Measurements from ENCODE around the gene LVRN.
"Not testable (repeated sequence)": the region's sequence is repeated elsewhere in the genome, so short reads cannot be mapped to it uniquely, and the experiment has no call there.

Gene LVRN, protein sequence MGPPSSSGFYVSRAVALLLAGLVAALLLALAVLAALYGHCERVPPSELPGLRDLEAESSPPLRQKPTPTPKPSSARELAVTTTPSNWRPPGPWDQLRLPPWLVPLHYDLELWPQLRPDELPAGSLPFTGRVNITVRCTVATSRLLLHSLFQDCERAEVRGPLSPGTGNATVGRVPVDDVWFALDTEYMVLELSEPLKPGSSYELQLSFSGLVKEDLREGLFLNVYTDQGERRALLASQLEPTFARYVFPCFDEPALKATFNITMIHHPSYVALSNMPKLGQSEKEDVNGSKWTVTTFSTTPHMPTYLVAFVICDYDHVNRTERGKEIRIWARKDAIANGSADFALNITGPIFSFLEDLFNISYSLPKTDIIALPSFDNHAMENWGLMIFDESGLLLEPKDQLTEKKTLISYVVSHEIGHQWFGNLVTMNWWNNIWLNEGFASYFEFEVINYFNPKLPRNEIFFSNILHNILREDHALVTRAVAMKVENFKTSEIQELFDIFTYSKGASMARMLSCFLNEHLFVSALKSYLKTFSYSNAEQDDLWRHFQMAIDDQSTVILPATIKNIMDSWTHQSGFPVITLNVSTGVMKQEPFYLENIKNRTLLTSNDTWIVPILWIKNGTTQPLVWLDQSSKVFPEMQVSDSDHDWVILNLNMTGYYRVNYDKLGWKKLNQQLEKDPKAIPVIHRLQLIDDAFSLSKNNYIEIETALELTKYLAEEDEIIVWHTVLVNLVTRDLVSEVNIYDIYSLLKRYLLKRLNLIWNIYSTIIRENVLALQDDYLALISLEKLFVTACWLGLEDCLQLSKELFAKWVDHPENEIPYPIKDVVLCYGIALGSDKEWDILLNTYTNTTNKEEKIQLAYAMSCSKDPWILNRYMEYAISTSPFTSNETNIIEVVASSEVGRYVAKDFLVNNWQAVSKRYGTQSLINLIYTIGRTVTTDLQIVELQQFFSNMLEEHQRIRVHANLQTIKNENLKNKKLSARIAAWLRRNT

DNA sequence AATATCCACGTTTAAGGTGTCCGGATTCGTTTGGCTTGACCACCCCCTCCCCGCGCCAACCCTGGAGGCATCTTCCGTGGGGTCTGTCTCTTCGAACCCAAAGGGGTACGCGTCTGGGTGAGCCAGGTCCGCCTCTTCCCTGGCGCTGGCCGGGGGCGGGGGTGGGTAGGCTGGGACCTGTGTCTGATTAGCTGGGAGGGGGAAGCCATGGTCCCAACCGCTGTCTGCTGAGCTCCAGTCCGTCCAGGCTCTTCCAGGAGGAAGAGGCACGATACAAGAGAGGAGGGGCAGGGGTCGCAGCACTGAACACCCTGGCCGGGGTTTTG lies at the start of gene LVRN:
Gene LVRN (plus strand): TSS at position 237 of the 326 bp plus-strand sequence. CDS start 143 bp downstream, outside the sequence.
- DNase-seq, result no peak

DNA sequence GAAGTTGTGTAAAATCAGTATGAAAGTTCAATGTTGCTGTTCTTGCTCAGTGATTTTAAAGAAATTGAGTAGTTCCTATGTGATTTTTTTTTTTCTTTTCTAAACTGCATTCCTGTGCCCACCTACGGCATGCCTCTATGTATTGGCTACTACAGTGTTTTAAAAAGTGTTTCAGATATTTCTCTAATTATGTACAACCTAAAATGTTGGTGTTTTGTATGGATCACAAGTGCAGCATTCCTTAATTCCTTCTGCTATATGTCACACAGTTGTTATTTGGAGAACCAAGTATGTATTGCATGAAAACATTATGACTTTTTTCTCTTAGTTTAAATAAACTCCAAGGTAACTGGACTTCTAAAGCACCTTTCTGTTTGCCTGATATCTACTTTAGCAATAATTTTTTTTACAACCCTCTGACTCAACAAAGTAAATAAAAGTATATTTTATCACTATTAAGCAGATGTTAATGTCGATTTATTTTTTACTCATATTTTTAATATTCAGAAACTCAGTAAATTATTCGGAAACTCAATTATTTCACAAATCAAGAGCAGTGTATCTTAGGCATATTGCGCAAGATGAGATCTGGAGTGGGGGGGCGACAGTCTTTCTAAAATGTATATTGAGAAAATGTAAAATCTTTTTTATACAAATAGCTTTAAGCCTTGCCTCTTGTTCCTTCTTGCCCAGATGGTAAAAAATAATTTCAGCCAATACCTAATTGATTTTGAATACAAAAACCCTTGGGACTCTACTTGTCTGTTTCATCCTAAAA lies 48.5 kb upstream of the LVRN start:
- not testable (repeated sequence) for DNase-seq

DNA sequence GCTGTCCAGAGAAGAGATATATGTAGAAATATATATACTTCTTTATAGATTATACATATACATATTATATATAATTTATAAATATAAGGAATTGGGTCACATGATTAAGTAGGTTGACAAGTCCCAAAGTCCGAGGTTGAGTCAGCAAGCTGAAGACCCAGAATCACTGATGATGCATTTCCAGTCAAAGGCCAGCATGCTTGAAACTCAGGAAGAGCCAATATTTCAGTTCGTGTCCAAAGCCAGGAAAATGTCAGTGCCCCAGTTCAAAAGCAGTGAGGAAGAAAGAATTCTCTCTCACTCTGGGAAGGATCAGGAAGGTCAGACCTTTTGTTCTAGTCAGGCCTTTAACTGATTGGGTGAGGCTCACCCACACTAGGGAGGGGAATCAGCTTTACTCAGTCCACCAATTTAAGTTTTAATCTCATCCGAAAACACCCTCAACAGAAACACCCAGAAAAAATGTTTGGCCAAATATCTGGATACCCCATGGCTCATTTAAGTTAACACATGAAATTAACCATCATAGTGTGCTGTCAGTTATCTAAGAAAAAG lies 42.0 kb upstream of the LVRN start:
- no peak for DNase-seq

DNA sequence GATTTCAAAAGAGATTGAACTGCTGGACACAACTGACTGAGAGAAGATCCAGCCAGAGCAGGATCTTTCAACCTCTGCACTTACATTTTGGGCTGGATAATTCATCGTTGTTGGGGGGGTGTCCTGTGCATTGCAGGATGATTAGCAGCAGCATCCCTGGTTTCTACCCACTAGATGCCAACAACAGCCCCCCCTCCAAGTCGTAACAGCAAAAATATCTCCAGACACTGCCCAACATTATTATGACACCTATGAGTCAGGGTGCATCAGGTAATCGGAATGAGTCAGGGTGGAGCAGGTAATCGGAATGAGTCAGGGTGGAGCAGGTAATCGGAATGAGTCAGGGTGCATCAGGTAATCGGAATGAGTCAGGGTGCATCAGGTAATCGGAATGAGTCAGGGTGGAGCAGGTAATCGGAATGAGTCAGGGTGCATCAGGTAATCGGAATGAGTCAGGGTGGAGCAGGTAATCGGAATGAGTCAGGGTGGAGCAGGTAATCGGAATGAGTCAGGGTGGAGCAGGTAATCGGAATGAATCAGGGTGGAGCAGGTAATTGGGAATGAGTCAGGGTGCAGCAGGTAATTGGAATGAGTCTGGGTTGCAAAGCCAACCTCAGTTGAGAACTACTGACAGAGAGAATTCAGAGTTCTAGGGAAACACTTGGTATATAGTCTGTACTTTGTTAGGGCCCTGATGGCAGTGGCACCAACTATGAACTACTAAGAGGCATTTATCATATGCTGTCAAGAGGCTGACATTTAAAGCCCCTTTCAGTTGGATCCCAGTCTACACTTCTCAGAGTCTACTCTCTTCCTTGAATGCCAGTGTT lies 33.5 kb upstream of the LVRN start:
- not testable (repeated sequence) for DNase-seq

DNA sequence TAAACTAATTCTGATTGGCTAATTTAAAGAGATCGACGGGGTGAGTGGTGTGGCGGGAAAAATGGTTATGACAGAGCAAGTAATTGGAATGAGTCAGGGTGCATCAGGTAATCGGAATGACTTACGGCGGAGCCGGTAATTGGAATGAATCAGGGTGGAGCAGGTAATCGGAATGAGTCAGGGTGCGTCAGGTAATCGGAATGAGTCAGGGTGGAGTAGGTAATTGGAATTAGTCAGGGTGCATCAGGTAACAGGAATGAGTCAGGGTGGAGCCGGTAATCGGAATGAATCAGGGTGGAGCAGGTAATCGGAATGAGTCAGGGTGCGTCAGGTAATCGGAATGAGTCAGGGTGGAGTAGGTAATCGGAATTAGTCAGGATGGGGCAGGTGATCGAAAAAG lies 32.1 kb upstream of the LVRN start:
- DNase-seq, result not testable (repeated sequence)

DNA sequence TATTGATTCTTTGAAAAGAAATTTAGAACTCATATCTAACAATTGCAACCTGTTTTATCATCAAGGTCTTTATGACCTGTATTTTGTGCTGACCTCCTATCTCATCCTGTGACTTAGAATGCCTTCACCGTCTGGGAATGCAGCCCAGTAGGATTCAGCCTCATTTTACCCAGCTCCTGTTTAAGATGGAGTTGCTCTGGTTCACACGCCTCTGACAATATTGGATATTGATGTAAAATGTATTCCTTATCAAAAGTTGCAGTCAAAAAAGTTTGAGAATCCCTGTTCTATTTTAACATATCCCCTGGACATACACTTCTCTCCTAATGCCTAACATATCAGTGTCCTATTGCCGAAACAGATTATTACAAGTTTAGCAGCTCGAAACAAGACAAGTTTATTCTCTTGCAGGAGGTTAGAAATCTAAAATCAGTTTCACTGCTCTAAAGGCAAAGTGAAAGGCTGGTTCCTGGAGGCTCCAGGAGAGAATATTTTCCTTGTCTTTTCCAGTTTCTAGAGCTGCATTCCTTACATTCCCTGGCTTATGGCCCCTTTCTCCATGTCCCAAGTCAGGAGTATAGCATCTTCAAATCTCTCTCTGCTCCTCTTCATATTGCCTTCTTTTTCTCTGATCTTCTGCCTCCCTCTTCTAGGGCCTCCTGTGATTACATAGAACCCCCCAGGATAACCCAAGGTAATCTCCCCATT lies 31.5 kb upstream of the LVRN start:
- no peak for DNase-seq

DNA sequence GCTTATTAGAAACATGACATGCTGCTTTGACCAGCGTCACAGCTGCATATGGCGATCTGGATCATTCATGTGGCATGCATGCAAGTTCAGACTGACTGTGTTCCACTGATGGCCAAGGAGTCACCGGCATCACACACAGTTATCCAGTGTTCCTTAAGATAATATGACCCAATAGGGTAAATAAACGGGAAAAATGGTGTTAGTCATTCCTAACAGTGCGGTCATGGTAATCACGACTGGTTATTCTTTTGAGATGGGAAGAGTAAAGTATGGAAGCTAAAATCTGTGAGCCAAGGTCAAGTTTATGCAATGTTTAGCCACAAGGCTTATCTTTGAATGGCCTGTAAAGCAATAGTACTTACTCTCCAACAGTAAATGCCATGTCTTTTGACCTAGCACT lies 29.3 kb upstream of the LVRN start:
- no peak for DNase-seq

DNA sequence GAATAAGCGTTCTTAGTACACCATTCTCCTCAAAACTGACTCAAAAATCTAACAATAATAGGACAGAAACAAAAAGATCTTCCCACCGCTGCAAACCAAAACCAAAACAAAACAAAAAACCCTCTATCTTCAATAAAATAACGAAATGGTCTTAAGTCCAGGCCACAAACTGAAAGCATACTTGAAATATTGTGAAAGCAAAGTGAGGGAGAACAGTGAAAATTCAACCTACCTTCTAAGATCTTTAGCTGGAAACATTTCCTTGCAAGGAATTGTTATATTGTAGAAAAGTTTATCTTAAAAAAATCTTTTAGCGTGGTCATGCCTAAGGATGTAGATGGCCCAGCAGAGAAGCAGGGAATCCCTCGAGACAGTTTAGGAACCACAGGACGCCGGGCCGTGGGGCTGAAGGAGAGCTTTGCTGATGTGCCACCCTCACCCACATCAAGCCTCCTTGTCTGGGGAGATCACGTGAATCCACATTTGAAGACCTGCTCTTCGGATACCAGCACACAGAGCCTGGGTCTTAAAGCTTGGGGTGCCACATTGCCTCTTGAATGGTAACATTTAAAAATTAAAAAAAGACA lies 27.8 kb upstream of the LVRN start:
- DNase-seq, result no peak

DNA sequence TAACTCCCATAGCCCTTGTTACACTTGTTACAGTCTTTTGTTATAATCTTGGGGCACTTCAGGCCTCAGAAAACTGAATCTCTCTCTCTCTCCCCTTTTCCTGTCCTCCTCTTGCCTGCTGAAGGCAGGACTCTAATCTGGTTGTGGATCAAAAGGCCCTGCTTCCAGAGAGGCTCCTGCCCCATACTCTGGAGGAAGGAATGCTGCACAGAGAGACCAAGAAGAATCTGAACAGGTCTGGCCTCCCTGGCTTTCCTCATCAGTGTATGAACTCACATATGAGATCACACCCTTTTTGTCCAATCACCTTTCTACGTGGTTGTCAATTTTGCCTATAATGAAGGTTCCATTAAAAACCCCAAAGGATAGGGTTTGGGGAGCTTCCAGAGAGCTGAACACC lies 26.2 kb upstream of the LVRN start:
- no peak for DNase-seq

DNA sequence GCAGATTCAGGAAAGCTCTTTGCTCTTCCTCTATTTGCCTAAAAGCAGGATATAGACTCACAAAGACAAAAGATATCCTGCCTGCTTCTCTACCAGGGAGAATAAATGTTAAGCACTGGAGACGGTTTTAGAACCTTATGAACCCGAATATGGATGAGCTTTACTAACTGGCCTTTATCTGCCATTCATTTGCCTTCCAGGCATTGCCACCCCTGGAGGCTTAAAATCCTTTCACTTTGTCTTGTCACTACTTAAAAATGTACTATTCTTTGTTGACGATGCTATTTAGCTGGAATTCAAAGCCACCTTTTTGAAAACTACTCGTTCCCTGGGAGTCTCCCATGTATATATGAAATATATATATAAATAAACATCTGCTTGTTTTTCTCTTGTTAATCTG lies 23.2 kb upstream of the LVRN start:
- DNase-seq, result no peak

DNA sequence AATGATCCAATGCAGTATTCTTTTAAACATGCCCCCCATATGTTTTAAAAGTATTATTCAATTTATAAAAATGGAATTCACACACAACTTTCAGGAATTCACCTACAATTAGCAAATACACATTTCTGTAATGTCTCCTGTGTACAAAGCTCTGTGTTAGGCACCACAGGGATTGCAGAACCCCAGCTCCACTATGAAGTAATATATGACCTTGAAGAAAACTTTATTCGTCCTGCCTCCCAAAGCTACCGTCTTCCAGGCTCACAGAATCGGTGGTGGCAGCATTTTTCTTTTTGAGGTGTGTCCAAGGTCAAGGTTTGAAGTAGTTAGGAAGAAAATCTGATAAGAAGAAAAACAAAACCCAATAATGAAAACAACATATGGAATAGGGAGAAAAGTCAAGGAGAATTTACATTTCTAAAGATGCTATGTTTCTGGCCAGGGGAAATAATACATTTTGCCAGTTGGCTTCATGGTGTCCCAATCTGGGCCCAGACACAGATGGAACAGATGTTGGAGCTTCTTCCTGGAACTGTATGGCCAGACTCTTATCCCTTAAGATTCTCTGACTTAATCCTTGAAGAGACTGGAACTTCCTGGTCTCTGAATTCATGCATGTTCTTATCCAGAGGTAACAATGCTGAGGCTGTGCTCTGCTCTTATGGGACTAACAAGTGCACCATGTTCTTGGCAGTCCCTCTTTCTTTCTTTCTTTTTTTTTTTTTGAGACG lies 22.0 kb upstream of the LVRN start:
- DNase-seq, result no peak

DNA sequence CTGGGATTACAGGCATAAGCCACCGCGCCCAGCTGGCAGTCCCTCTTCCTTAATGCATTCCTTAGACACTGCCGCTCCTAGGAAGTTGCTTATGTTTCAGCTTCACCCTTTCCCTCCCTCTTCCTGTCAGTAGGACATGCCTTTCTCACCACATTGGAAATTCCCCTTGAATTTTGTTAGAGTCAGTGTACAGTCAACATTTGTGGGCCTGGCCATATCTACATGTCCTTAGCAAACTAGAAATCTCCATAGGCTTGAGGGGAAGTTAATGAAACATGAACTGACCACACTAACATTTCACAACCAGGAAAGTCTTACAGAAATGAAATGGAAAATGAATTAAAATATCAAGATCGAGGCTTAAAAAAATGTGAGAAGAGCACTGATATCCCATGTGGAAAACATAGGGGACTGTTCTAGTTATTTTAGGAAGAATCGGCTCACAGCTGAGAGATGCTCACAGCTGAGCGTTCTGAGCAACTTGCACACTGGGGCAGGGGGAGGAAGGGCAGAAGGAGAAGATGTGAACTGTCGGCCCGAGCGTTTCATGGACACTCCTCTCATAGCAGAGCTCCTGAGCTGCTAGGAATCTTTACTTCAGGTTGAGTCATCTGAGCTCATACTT lies 21.1 kb upstream of the LVRN start:
- DNase-seq, result no peak

DNA sequence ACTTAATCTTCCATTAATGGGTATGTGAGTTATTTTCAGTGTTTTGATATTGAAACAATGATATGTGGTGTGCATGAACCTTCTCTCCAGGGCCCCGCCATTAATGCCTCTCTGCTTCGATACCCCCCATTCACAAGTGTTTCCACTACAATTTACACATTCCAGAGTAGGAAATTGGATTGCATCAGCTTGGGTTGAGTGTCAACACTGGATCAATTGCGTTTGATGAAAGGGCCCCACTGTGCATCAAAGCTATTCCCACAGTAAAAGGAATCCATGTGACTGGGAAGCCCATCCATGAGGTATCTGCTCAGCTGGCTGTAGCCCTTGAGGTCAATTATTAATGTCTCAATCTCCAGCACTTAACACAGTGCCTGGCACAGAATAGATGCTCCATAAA lies 17.8 kb upstream of the LVRN start:
- DNase-seq, result no peak

DNA sequence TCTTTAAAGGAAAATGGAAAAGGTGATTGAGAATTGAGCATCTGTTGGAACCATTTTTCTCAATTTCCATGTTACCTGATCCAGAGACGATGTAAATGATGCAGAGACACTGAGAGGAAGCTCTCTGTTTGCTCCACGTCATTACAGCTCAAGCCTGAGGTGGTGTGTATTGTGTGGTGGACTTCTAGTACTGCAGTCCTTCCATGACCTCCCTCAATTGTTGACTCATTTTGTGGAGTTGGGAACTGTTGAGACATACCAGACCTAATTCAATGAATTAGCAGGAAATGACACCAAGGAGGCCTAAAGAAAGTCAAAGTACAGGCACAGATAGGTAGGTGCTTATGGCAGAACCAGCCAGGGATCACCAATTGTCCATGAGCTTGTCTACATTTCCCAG lies 15.6 kb upstream of the LVRN start:
- no peak for DNase-seq

DNA sequence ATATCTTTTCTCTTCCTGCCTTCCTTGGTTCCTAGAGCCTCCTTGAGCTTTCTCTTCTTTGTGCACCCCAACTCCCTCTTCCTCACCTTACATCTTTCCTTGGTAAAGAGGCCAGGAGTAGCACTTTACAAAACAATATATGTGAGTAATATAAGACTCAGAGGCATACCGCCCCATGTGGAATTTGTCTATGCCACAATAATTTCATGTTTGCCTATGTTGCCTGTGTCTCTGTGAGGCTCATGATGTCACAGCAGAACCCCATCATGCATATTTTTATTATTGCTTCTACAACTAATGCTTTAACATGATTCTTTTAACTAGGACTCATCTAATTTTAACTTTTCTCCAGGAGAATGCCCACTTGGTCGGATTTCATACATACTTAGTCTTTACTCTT lies 15.0 kb upstream of the LVRN start:
- DNase-seq, result no peak

DNA sequence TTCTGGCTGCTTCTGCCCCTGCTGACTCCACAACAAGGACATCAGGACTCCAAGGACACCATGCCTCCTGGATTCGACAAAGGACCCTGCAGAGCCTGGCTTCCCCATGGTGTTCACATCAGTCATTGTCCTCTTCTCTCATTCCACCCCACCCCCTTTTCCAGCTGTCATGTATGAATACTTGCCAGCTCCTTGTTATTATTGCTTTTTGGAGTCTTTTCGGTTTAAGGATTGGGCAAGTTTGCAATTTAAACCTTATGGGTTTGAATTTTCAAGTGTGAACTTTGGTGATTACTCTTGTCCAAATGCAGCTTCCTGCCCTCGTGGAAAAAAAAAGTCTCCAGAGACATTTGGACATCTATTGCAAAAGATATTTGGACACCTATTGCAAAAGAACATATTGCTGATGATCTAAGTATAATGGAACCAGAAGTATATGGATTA lies 14.2 kb upstream of the LVRN start:
- DNase-seq, result no peak

DNA sequence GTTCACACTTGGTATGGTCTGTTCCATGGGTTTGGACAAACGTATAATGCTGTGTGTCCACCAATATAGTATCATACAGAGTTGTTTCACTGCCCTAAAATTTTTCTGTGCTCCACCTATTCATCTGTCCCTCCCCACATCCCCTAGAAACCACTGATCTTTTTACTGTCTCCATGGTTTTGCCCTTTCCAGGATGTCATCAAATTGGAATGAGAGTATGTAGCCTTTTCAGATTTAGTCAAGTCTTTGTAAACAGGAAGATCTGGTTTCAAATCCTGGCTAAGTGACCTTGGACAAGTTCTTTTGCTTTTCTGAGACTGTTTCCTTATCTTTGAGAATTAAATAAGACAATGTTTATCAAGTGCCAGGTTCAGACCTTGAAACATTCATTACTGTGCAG lies 13.2 kb upstream of the LVRN start:
- DNase-seq, result no peak

DNA sequence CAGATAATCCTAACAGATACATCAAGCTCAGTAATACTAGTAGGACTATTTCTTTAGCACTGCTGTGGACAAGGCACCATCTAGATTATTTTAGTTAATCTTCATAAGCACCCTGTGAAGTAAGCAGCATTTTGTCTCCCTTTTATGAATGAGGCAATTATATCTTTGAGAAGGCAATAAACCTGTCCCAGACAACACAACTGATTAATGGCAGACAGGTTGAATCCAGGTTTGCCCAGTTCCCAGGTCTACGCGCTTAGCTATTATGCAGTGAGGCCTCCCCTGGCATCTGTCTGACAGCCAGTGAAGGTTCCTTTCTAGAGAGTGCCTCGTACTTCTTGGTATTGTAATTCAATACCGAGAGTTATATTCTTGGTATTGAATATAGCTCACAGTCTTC lies 9.7 kb upstream of the LVRN start:
- no peak for DNase-seq

DNA sequence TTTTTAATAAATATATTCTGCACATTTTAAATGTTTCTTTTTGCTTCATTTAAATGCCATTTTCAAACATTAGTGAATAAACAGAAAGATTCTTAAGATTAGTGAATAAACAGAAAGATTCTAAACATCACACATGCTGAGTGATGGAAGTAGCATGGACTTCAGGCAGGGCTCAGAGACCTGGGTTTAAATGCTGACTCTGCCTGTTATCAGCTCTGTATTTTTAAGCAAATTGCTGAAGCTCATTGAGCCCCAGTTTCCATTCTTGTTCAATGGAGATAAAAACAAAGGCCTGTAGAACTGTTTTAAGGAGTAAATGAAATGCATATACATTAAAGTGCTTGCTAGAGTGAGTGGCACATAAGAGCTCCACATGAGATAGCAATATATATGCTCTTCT lies 8.1 kb upstream of the LVRN start:
- DNase-seq, result no peak

DNA sequence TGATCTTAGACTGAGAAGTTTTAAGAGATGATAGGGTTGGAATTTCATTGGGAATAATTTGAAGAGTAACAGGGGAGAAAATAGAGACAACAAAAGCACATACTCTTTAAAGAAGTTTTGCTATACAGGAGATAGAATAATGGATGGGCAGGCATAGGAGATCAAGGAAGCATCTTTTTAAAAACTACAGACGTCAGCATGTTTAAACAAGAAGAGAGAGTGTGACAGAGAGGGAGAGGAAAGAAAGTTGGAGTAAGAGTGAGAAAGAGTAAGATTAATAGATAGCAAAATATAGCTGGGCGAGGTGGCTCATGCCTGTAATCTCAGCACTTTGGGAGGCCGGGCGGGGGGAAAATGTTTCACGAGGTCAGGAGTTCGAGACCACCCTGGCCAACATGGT lies 5.3 kb upstream of the LVRN start:
- DNase-seq, result no peak

Data from DMS79 (cell line).